SK-N-SH (cell line): ENCODE results near the gene MPPED2. TPM values are rescaled to one million over a fixed set of nuclear protein-coding genes. Genes with fewer than 3 reads are reported as not detected.

ENCODE experiments used
- CTCF ChIA-PET: fragments of 300-600, 350-600 bp; formaldehyde crosslinking; extraction: SDS; loops from one replicate; lab custom pipeline; 2021; lab: Yijun Ruan, JAX
- POLR2A ChIA-PET: fragments of 350-600 bp; sonication (Branson Sonifier 250); formaldehyde crosslinking; extraction: SDS; loops from one replicate; lab custom pipeline; 2020; ENCODE audit warnings: antibody characterized with exemption, inconsistent platforms; lab: Yijun Ruan, JAX
- DNase-seq: peaks from one replicate; pipeline ENCODE4 v3.0.0; 2012
- H2AFZ ChIP-seq: fragments of 200-600 bp; sonication (generic); 2 replicates; pipeline ENCODE4 v1.8.1; 2016; ENCODE audit warnings: antibody characterized with exemption, mild to moderate bottlenecking, low read depth
- H3F3A ChIP-seq: fragments of 200-600 bp; sonication (generic); replicated peaks from 2 replicates; pipeline ENCODE3; 2016; ENCODE audit warnings: antibody characterized with exemption, mild to moderate bottlenecking; ENCODE audit not compliant: insufficient read depth
- H3K27ac ChIP-seq, 2 experiments: fragments of 200-500 bp in 1 of 2; fragments of 200-600 bp in 1 of 2; sonication (Bioruptor generic) in 1 of 2; sonication (generic), shearing (Covaris generic) in 1 of 2; 2 replicates each; pipeline versions ENCODE4 v1.5.1 to v1.6.1; 2014 to 2016; ENCODE audit warnings: low read depth in 2 of 2, inconsistent platforms in 1 of 2, low read length in 1 of 2, mild to moderate bottlenecking in 1 of 2, mixed read lengths in 1 of 2
- H3K27me3 ChIP-seq: fragments of 200-600 bp; sonication (generic), shearing (Covaris generic); 2 replicates; pipeline ENCODE4 v1.6.1; 2016; ENCODE audit warnings: mixed run types; ENCODE audit not compliant: insufficient read depth
- H3K36me3 ChIP-seq, 2 experiments: fragments of 200-500 bp in 1 of 2; fragments of 200-600 bp in 1 of 2; sonication (Bioruptor generic) in 1 of 2; sonication (generic) in 1 of 2; replicated peaks in 1 of 2; 2 replicates each; pipeline versions ENCODE3 to v1.5.1; 2014 to 2016; ENCODE audit warnings: low read length in 1 of 2, mild to moderate bottlenecking in 1 of 2; ENCODE audit not compliant: insufficient read depth in 2 of 2, control insufficient read depth in 1 of 2
- H3K4me1 ChIP-seq, 2 experiments: fragments of 200-500 bp in 1 of 2; fragments of 200-600 bp in 1 of 2; sonication (Bioruptor generic) in 1 of 2; sonication (generic), shearing (Covaris generic) in 1 of 2; 2 replicates each; pipeline versions ENCODE4 v1.5.1 to v1.6.1; 2014 to 2016; ENCODE audit warnings: low read depth in 1 of 2, low read length in 1 of 2, mixed run types in 1 of 2; ENCODE audit not compliant: insufficient read depth in 2 of 2, control insufficient read depth in 1 of 2
- H3K4me2 ChIP-seq: fragments of 200-600 bp; sonication (generic), shearing (Covaris generic); 2 replicates; pipeline ENCODE4 v1.6.1; 2017; ENCODE audit warnings: mixed run types
- H3K4me3 ChIP-seq, 2 experiments: fragments of 200-500 bp in 1 of 2; fragments of 200-600 bp in 1 of 2; sonication (Bioruptor generic) in 1 of 2; sonication (generic), shearing (Covaris generic) in 1 of 2; 2 replicates each; pipeline versions ENCODE4 v1.5.1 to v1.8.1; 2014 to 2016; ENCODE audit warnings: low read depth in 2 of 2, inconsistent platforms in 1 of 2, low read length in 1 of 2, mild to moderate bottlenecking in 1 of 2, mixed read lengths in 1 of 2, moderate library complexity in 1 of 2
- H3K79me2 ChIP-seq: fragments of 200-600 bp; sonication (generic); 2 replicates; pipeline ENCODE4 v1.8.1; 2017; ENCODE audit warnings: mild to moderate bottlenecking; ENCODE audit not compliant: insufficient read depth
- H3K9ac ChIP-seq: fragments of 200-600 bp; sonication (generic); 2 replicates; pipeline ENCODE4 v1.6.1; 2017; ENCODE audit warnings: mixed run types
- H3K9me2 ChIP-seq: fragments of 200-600 bp; sonication (generic); 2 replicates; pipeline ENCODE4 v1.6.1; 2017; ENCODE audit warnings: mixed run types
- H3K9me3 ChIP-seq: fragments of 200-600 bp; sonication (generic); 2 replicates; pipeline ENCODE4 v1.6.1; 2017; ENCODE audit warnings: mixed run types, mild to moderate bottlenecking, moderate library complexity
- H4K20me1 ChIP-seq: fragments of 200-600 bp; sonication (generic); 2 replicates; pipeline ENCODE4 v1.6.1; 2017; ENCODE audit warnings: mild to moderate bottlenecking, mixed run types; ENCODE audit not compliant: insufficient read depth
- CHD2 ChIP-seq: fragments of 150-350 bp; IDR thresholded peaks from 2 replicates; pipeline ENCODE4 v1.6.1; 2018; ENCODE audit warnings: low read length; ENCODE audit not compliant: partially characterized antibody
- CTCF ChIP-seq: fragments of 200-600 bp; sonication (generic); IDR thresholded peaks from 2 replicates; pipeline ENCODE4 v1.6.1; 2017; ENCODE audit warnings: antibody characterized with exemption, mild to moderate bottlenecking, moderate library complexity
- EP300 ChIP-seq, 2 experiments: IDR thresholded peaks; 2 replicates each; pipeline versions ENCODE4 v1.4.0 to v1.6.1; 2012; ENCODE audit warnings: borderline replicate concordance in 1 of 2, low read depth in 1 of 2, low read length in 1 of 2
- FOXJ3 ChIP-seq: sonication (generic); formaldehyde crosslinking; IDR thresholded peaks from 2 replicates; pipeline ENCODE4 v1.5.1; 2020; ENCODE audit warnings: mild to moderate bottlenecking, missing genetic modification reagents
- GATA2 ChIP-seq: sonication (generic); formaldehyde crosslinking; IDR thresholded peaks from 2 replicates; pipeline ENCODE4 v1.5.0; 2020; ENCODE audit warnings: mild to moderate bottlenecking, missing genetic modification reagents
- IRF3 ChIP-seq: fragments of 150-350 bp; IDR thresholded peaks from 2 replicates; pipeline ENCODE4 v1.6.1; 2016; ENCODE audit warnings: mild to moderate bottlenecking, low read depth, low read length
- JUND ChIP-seq: IDR thresholded peaks from 2 replicates; pipeline ENCODE4 v1.4.0; 2012
- NRF1 ChIP-seq: IDR thresholded peaks from 2 replicates; pipeline ENCODE4 v1.6.1; 2012; ENCODE audit warnings: low read depth, mild to moderate bottlenecking, low read length
- POLR2AphosphoS5 ChIP-seq: IDR thresholded peaks from 2 replicates; pipeline ENCODE4 v1.6.1; 2012; ENCODE audit warnings: low read depth, low read length
- RCOR1 ChIP-seq: fragments of 150-350 bp; IDR thresholded peaks from 2 replicates; pipeline ENCODE4 v1.6.1; 2017; ENCODE audit warnings: antibody characterized with exemption, low read length
- RFX5 ChIP-seq: IDR thresholded peaks from 2 replicates; pipeline ENCODE4 v1.6.1; 2012; ENCODE audit warnings: mild to moderate bottlenecking, improper control_type of control experiment, low read length
- RXRA ChIP-seq: IDR thresholded peaks from 2 replicates; pipeline ENCODE4 v1.4.0; 2012; ENCODE audit warnings: low read depth, mild to moderate bottlenecking, borderline replicate concordance
- TAF1 ChIP-seq: IDR thresholded peaks from 2 replicates; pipeline ENCODE4 v1.6.1; 2012; ENCODE audit warnings: low read depth, mild to moderate bottlenecking, low read length, moderate library complexity, borderline replicate concordance
- TCF12 ChIP-seq: IDR thresholded peaks from 2 replicates; pipeline ENCODE4 v1.4.0; 2012
- TEAD4 ChIP-seq: IDR thresholded peaks from 2 replicates; pipeline ENCODE4 v1.4.0; 2012; ENCODE audit warnings: mild to moderate bottlenecking, borderline replicate concordance; ENCODE audit not compliant: insufficient read depth
- YY1 ChIP-seq: IDR thresholded peaks from 2 replicates; pipeline ENCODE4 v1.4.0; 2012; ENCODE audit warnings: low read depth, mild to moderate bottlenecking
- WGBS: methylation state at CpG from one replicate; pipeline ENCODE4 v1.1.6; 2017; ENCODE audit warnings: low lambda C conversion rate; 5-methylcytosine and 5-hydroxymethylcytosine counted together
- polyA plus RNA-seq, 3 experiments: library from polyadenylated mRNA; depleted of rRNA; stranded (reverse); fragments of >200 nt; gene quantifications; 2 replicates each; pipeline ENCODE4 v1.2.3, GENCODE V29; 2012

Gene MPPED2
- polyA plus RNA-seq, 1 of the 3 experiments (the other 2 are of a cell fraction) = 0.05 TPM

- POLR2A ChIA-PET = no interaction called here
- TF ChIP-seq EP300 (IDR thresholded peaks at IDR 0.05; ENCODE audit: borderline replicate concordance in 1 of 2, low read depth in 1 of 2, low read length in 1 of 2) (0 out of 4 replicates have a peak, but pooled peaks of 1 of the 2 experiments have one; percentile 15), CHD2 (no peak), TEAD4 (no peak), GATA2 (CRISPR knock-in tag) (peak; percentile 43; the same call in 1 of the 2 replicates)
- CTCF ChIA-PET = interaction anchor here (0.9 to 1.5 kb wide), 2 partner anchors 11 to 259 kb away, joined by 3 to 5 read pairs; partner anchors contain the start of gene MPPED2
- no peaks in the 10 kb centered on the region for H3F3A ChIP-seq
- no peak overlapping the region for H2AFZ ChIP-seq
- H3K9ac ChIP-seq = no peak overlapping the region
- 8% methylated on average over 2 of the region's 2 CpGs for WGBS
- H3K79me2 ChIP-seq = no peaks in the 10 kb centered on the region
- DNase-seq = peak; percentile 24
- no peaks in the 10 kb centered on the region for H3K9me2 ChIP-seq
- H3K36me3 ChIP-seq = no peaks in the 10 kb centered on the region
- H3K27ac ChIP-seq = peak overlapping the region in 1 of 2 experiments; percentile 53; a peak in 2 of 4 replicates
- H4K20me1 ChIP-seq = no peaks in the 10 kb centered on the region
- peaks cover 0 to 2% of the 10 kb centered on the region in 2 experiments; a peak in 1 of 4 replicates for H3K4me1 ChIP-seq
- H3K4me3 ChIP-seq = no peak overlapping the region
- no peak overlapping the region for H3K4me2 ChIP-seq
- no peaks in the 10 kb centered on the region for H3K9me3 ChIP-seq
- no peaks in the 10 kb centered on the region for H3K27me3 ChIP-seq
Measured at GRCh38 chr11:30596832-30597231, 10.7 kb upstream of the MPPED2 start.

GRCh38 chr11:30595934-30596333, 9.8 kb upstream of the MPPED2 start:
- no peaks in the 10 kb centered on the region for H3K27me3 ChIP-seq
- H2AFZ ChIP-seq = no peak overlapping the region
- no peak overlapping the region for H3K4me3 ChIP-seq
- CTCF ChIA-PET = interaction anchor here (0.9 to 1.2 kb wide), 2 partner anchors 10 to 260 kb away, joined by 3 to 4 read pairs; no protein-coding TSS in a partner anchor
- no peak overlapping the region for H3K4me2 ChIP-seq
- no peak for DNase-seq
- no peak for TF ChIP-seq FOXJ3
- TF ChIP-seq TAF1 = no peak
- TF ChIP-seq RXRA = no peak
- no peak for TF ChIP-seq YY1
- TF ChIP-seq IRF3 = no peak
- TF ChIP-seq CTCF = no peak
- no peak for TF ChIP-seq EP300 (IDR thresholded peaks at IDR 0.05; ENCODE audit: borderline replicate concordance in 1 of 2, low read depth in 1 of 2, low read length in 1 of 2)
- no peak for TF ChIP-seq NRF1
- TF ChIP-seq RFX5 = no peak
- TF ChIP-seq TCF12 = no peak
- no peak for TF ChIP-seq POLR2AphosphoS5
- no peak for TF ChIP-seq RCOR1
- TF ChIP-seq JUND = no peak
- no peaks in the 10 kb centered on the region for H3K36me3 ChIP-seq
- H3K9ac ChIP-seq = no peak overlapping the region
- H3F3A ChIP-seq = no peaks in the 10 kb centered on the region
- H3K9me3 ChIP-seq = no peaks in the 10 kb centered on the region
- POLR2A ChIA-PET = no interaction called here
- H3K4me1 ChIP-seq = peaks cover 0 to 2% of the 10 kb centered on the region in 2 experiments; a peak in 1 of 4 replicates
- H3K27ac ChIP-seq = no peak overlapping the region
- no peaks in the 10 kb centered on the region for H3K79me2 ChIP-seq
- H4K20me1 ChIP-seq = no peaks in the 10 kb centered on the region
- 21% methylated on average over 3 of the region's 3 CpGs for WGBS
- H3K9me2 ChIP-seq = no peaks in the 10 kb centered on the region
